Measurements from ENCODE around the gene VEPH1.

- no peak for TF ChIP-seq POLR2A (IDR thresholded peaks at IDR 0.05)
- TF ChIP-seq CTCF (IDR thresholded peaks at IDR 0.05 in 4 of 5, conservative IDR thresholded peaks at IDR 0.05 in 1 of 5): no peak
These were observed 27.6 kb upstream of the VEPH1 start for GRCh38 chr3:157530637-157531300.

Data from gastrocnemius medialis (tissue), 4 donors.